Measurements from ENCODE around the gene OSCP1.
A peak's percentile ranks its signal among the peaks of the same experiment; 100 is the strongest.

The OSCP1 gene

GRCh38 chr1:36400825-36401601 lies 49.2 kb downstream of the OSCP1 start:
- DNase-seq: peak; percentile 28

DNA sequence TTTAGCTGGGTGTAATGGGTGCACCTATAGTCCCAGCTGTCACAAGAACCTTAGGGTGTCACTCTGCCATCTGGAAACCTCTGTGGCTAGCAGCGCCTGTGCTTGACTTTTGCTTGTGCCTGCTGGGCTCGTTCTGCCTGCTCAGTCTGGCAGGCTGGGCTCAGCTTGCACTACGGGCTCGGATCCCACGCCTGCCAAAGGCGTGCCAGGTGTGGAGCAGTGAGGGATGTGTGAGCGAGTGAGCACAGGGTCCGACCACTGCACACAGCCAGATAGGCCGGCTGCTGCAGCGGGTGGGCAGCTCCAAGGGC lies 49.8 kb downstream of the OSCP1 start:
- no peak for DNase-seq

GRCh38 chr1:36398370-36398977 lies 51.8 kb downstream of the OSCP1 start:
- DNase-seq: no peak

DNA sequence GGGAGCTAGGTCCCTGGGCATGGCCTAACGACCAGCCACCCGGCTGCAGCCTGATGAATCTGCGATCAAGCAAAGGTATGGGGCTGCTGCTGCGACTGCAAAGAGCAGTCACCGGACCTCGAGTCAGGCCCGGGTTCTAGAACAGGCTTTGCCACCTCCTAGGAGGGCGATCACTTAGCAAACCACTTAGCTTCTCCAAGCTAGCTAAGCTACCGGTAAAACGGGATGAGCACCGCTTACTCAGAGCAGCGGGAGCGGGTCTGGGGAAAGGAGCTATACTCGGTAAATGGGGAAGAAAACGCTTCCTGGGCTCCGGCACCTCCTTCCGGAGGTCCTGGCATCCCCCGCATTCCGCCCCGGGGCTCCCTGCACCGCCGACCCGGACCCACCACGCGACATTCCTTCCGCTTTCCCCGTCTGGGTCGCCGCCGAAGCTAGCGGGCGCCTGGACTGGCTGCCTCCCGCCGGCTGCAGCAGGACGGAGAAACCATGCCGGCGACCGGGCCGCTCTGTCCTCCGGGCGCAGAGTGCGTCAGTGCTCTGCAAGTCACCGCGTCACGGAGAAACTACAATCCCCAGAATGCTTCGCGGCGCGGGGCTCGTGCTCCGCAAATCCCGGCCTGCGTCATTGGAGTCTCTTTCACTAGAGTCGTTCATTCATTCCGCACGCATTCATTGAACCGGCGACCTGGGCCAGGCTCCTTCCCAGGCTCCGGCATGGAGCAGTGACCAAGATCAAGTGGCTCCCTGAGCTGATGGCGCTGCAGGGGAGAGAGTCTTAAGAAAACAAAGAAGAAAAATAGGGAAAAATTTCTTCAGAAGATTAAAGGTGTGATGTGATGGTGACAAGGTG lies 52.6 kb downstream of the OSCP1 start, which contains the start of gene LSM10:
TSS of gene LSM10 (minus strand) at position 531 of the 853 bp plus-strand sequence. CDS start 3,779 bp downstream, outside the sequence.
- DNase-seq: peak; percentile 67

DNA sequence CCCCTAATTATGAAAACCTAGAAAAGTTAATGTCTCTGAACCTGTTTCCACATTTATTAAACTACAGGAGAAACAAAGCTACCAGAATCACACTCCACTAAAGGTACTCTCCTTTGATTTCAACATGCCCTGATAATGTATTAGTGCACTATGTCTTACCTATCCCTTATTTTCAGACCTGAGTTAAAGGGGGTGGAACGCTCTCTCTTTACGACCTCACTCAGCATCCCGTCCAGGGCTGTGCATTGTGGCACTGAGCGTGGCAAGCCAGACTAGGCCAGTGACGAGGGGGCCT lies 53.2 kb downstream of the OSCP1 start:
- no peak for DNase-seq

GRCh38 chr1:36396359-36396758 lies 53.9 kb downstream of the OSCP1 start:
- DNase-seq: no peak

GRCh38 chr1:36393686-36394085 lies 56.6 kb downstream of the OSCP1 start:
- DNase-seq: no peak

DNA sequence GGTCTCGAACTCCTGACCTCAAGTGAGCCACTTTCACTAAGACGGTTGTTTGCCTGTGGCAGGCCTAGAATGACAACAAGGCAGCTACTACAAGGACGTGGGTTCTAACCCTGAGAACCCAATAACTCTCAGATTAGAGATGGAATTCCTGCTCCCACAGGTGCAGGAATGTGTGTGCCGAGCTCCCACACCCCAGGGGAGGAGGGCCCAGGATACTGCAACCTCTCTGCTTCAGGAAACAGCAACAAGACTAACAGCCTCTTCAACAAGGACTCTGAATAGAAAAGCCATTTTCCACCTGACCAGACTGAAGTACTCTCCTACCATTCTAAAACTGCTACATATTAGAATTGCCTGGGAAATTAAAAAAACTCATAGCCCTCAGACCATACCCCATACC lies 57.4 kb downstream of the OSCP1 start:
- no peak for DNase-seq

- no peak for DNase-seq
These were observed 59.0 kb downstream of the OSCP1 start for GRCh38 chr1:36391271-36391670.

GRCh38 chr1:36390411-36390810 lies 59.8 kb downstream of the OSCP1 start:
- no peak for DNase-seq

- DNase-seq: no peak
These were observed 60.3 kb downstream of the OSCP1 start for GRCh38 chr1:36389999-36390398.

DNA sequence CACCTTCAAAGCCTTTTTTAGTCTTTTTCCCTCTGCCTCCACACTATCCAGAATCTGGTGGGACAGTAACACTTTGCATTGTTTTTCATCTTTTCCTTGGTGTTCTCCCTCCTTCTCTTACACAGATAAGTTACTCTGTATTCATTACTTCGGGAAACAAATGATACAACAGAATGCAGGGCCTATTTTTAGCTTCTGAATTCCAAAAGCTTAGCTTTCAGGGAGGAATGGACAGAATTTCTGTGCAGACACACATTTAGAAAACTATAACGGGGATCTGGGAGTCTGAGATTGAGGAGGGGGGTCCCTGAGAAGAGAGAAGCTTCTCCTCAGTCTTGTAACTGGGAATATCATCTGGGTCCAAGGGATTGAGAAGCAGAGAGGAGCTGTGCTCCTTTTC lies 61.0 kb downstream of the OSCP1 start:
- no peak for DNase-seq

DNA sequence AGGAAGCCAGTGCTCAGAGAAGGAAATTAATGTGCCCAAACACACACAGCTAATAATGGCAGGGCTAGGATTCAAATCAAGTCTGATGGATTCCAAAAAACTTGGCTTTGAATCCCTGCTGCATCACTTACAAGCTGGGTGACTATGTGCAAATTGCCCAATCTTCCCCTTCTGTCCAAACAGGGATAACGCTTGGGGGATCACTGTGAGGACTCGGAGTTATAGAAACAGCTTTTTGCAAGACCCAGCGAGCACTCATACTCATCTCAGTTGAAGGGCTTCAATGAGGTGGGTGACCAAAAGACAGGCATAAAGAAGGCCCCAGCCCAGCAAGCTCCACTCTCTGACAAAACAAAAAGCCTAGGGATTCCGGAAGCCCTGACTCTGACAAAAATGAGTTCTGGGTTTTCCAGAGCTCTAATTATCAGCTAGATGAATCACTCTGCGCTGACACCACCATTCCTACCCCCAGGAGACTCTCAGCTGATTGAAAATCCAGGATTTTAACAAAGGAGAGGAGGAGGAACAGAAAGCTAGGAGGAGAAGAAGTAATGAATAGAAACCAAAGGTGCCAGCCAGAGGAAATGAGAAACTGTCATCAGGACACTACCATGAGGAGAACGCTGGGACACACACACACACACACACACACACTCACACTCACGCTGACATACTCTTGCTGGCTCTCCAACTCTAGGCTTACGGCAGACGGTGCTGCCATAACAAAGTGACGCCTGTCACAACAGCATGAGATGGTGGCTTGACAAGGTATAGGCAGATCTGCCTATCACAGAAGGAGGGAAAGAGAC lies 62.9 kb downstream of the OSCP1 start:
- DNase-seq: no peak

GRCh38 chr1:36386265-36387140 lies 63.7 kb downstream of the OSCP1 start:
- peak; percentile 40 for DNase-seq

GRCh38 chr1:36385410-36386264 lies 64.6 kb downstream of the OSCP1 start, which contains the start of gene STK40:
STK40 (minus strand) TSS chr1:36385924; CDS start chr1:36361332, 24,592 bp downstream.
- DNase-seq: peak; percentile 97

- DNase-seq: no peak
These were observed 65.5 kb downstream of the OSCP1 start for GRCh38 chr1:36384542-36385409.

GRCh38 chr1:36383240-36383639 lies 67.0 kb downstream of the OSCP1 start:
- DNase-seq: no peak

DNA sequence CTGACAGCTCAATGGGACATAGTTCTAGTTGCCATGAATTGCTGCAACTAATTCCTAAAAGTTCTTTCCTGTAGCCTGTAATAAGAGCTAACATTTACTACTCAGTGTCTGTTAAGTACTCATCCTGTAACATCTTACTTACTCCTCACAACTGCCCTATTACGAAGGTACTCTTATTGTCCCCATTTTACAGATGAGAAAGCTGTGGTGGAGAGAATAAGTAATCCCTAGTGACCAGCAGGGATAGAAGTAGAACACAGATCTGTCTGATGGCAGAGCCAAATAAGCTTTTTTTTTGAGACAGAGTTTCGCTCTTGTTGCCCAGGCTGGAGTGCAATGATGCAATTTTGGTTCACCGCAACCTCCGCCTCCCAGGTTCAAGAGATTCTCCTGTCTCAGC lies 67.6 kb downstream of the OSCP1 start:
- DNase-seq: no peak

GRCh38 chr1:36382231-36382630 lies 68.0 kb downstream of the OSCP1 start:
- no peak for DNase-seq

DNA sequence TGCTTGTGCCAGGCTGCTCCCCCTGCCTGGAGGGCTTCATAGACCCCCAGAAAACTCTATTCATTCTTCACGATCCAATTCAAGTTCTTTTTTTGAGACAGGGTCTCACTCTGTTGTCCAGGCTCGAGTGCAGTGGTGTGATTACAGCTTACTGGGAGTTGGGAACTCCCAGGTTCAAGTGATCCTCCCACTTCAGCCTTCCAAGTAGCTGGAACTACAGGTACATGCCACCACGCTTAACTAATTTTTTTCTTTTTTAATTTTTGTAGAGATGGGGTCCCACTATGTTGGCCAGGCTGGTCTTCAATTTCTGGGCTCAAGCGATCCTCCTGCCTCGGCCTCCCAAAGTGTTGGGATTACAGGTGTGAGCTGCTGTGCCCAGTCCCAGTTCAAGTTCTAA lies 68.8 kb downstream of the OSCP1 start:
- DNase-seq: no peak
